RWPE1 (cell line): ENCODE results near the gene TWIST2.

ENCODE experiments used
- CTCF ChIA-PET: fragments of 350-600 bp; sonication (Branson Sonifier 250); formaldehyde crosslinking; extraction: SDS; loops from one replicate; lab custom pipeline; 2021; lab: Yijun Ruan, JAX
- POLR2A ChIA-PET: fragments of 400-600 bp; formaldehyde crosslinking; extraction: SDS; loops from one replicate; lab custom pipeline; 2020; ENCODE audit warnings: antibody characterized with exemption; ENCODE audit not compliant: low non-redundant PET; lab: Yijun Ruan, JAX
- DNase-seq: peaks from one replicate; pipeline ENCODE4 v3.0.0; 2012; ENCODE audit warnings: low spot score
- H3K27ac ChIP-seq: fragments of 450-650 bp; 2 replicates; pipeline ENCODE4 v1.5.1; 2017
- TF ChIP-seq, protein P1 (sequence below): fragments of 450-650 bp; conservative IDR thresholded peaks from 2 replicates; pipeline ENCODE4 v1.5.1; 2017; ENCODE audit warnings: low read depth, mild to moderate bottlenecking

Gene TWIST2

DNA sequence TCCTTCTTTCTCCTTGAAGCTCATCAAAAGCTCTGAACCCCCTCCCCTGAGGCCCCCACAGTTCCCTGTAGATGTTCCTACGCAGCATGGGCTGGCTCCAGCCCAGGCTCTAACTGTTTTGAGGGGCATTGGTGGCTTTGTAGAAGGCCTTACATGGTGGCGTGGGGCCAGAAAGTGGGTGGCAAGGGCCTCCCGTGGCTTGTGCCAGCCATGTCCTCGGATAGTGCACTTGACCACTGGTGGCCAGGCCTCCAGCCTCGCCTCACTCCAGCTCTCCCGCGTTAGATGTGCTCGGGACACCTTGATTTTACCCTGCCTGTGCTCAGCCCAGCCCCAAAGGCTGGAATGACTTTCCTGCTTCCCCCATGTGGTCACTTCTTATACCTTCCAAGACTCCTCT lies 92.9 kb downstream of the TWIST2 start:
- TF ChIP-seq, protein P1, sequence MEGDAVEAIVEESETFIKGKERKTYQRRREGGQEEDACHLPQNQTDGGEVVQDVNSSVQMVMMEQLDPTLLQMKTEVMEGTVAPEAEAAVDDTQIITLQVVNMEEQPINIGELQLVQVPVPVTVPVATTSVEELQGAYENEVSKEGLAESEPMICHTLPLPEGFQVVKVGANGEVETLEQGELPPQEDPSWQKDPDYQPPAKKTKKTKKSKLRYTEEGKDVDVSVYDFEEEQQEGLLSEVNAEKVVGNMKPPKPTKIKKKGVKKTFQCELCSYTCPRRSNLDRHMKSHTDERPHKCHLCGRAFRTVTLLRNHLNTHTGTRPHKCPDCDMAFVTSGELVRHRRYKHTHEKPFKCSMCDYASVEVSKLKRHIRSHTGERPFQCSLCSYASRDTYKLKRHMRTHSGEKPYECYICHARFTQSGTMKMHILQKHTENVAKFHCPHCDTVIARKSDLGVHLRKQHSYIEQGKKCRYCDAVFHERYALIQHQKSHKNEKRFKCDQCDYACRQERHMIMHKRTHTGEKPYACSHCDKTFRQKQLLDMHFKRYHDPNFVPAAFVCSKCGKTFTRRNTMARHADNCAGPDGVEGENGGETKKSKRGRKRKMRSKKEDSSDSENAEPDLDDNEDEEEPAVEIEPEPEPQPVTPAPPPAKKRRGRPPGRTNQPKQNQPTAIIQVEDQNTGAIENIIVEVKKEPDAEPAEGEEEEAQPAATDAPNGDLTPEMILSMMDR = no peak
- H3K27ac ChIP-seq = peak overlapping the region; percentile 93; the same call in 1 of the 2 replicates
- ChIA-PET POLR2A (no interaction called here), CTCF (interaction anchor here (1.1 kb wide), 1 partner anchor 30 kb away, joined by 4 read pairs; no protein-coding TSS in a partner anchor)
- no peak for DNase-seq

DNA sequence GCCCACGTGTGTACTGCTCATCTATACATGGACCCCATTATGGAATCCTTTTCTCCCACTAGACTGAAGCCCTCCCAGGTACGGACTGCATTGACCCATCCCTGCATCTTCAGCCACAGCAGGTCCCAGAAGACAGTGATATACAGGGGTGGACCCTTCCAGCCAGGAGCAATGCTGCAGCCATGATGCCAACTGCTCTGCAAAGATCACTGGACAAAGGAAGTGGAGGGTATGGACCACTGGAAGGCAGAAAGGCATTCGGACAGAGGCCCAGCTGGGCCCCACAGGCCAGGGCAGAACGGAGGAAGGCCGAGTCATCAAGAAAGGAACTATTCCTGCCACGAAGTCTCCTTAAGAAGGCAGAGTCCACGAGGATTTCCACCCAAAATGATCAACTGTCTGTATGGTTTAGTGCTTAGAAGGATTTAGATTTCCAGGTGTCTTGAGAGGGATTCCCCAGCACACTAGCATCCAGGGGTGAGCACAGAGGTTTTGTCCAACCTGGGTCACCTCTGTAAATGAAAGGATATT lies 93.4 kb downstream of the TWIST2 start:
- ChIA-PET POLR2A (no interaction called here), CTCF (interaction anchor here (0.8 to 1.1 kb wide), 2 partner anchors 30 to 571 kb away, joined by 3 to 4 read pairs; no protein-coding TSS in a partner anchor)
- no peak for DNase-seq

DNA sequence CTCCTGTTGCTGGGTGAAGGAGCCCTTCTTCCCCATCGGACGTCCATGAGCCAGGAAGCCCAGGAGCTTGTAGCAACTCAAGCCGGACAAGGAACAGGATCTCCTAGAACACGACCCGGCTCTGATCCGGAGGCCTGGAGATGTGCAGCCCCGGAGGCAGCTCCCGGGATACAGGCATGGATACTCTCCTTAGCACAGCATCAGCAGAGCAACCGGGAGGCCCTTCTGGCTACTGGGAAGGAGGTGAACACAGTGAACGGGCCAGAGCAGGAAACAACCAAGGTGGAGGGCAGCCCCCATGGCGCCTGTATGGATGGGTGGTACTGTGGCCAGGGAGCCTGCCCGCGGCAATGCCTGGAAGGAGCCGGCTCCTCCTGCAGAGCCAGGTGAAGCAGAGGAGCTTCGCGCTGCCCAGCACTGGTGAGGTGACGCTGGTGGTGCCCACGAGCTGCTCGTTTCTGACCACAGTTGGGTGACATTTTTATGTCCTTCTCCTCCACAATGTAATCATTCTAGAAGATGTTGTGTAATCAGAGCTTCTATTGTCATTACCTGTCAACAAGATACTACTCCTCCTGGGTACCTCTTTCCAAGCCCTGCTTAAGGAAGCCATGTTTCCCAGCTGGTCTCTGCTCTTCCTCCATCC lies 94.3 kb downstream of the TWIST2 start:
- POLR2A ChIA-PET = no interaction called here
- CTCF ChIA-PET = interaction anchor here (0.8 kb wide), 1 partner anchor 572 kb away, joined by 3 read pairs; no protein-coding TSS in a partner anchor
- peak overlapping the region; percentile 76 for H3K27ac ChIP-seq
- DNase-seq = no peak
- TF ChIP-seq, protein P1 = no peak

More for the DNA sequence above, 93.4 kb downstream of the TWIST2 start:
- H3K27ac ChIP-seq = peak overlapping the region; percentile 30; the same call in 1 of the 2 replicates
- TF ChIP-seq, protein P1 = no peak

DNA sequence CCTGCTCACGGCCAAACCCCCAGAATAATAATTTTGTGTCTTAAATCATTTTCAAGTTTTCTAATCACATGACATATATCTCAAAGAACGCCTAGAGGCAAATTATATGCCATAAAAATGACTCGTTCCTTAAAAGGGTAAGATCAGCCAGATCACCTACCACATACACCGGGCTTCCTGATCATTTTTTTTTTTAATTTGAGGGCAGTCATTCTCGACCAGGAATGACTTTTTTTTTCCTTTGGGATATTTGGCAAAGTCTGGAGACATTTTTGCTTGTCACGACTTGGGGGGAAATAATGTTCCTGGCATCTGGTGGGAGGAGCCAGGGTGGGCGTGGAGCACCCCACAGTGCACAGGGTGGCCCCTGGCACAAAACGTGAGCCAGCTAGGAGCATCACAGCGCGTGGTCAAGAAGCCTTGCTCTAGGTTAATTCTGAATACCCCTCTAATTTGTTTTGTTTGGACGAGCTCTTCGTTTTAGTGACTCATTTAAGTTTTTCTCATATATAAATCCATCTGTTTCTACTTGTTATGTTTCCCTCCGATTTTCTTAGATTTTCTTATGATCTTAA lies 94.9 kb downstream of the TWIST2 start:
- TF ChIP-seq, protein P1 = no peak
- H3K27ac ChIP-seq = peak overlapping the region; percentile 76
- POLR2A ChIA-PET = no interaction called here
- no peak for DNase-seq
- CTCF ChIA-PET = no interaction called here

DNA sequence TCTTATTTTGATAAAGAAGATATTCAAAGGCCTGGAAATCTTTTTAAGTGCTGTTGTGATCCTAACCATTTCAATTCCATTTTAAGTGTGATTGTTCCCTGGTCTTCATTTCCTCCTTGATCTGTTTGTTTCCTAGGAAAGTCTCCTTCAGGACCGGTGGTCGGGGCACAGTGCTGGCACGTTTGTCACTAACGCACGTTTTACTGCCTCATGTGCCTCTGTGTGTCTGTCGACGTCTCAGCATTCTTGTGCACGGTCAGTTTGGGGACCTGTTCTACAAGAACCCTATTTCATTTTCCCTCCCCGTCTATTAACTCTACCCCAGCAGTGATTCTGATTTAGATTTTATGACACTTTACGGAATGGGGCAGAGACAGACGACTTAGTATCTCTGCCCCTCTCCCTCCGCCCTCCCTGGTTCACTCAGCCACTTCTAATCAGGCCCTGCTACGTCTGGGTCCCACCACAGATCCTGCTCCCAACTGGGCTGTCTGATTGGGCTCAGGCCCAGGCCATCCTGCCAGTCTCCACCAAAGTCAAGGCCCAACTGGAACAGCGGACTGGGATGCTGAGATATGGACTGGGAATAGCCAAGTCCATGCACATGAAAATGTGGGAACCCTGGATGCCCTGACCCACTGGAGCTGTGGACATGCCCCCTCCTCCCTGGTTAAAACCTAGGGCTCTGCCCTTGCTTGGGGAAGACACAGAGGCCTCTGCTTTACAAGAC lies 95.6 kb downstream of the TWIST2 start:
- TF ChIP-seq, protein P1 = no peak
- CTCF ChIA-PET = interaction anchor here (1.0 kb wide), 1 partner anchor 158 kb away, joined by 3 read pairs; no protein-coding TSS in a partner anchor
- POLR2A ChIA-PET = no interaction called here
- H3K27ac ChIP-seq = peak overlapping the region; percentile 76
- DNase-seq = no peak
